HCT116 (cell line): Measurements from ENCODE around the gene SNX9. TPM values are rescaled to one million over a fixed set of nuclear protein-coding genes. Genes with fewer than 3 reads are reported as not detected.

Experiments used
- ATAC-seq: fragments of 200-7000 bp; cut with Tn5 transposase; 2 replicates; pipeline ENCODE4 v1.9.1; 2020; ENCODE audit warnings: mild to moderate bottlenecking, moderate library complexity
- BruUV-seq: library from RNA; stranded (reverse); fragments of 400-500 nt; replicated peaks from 2 replicates; lab custom pipeline; 2021; lab: Mats Ljungman, UMichigan
- CTCF ChIA-PET: fragments of 300-600 bp; sonication (Branson Sonifier 250); formaldehyde crosslinking; loops from one replicate; lab custom pipeline; 2021; ENCODE audit warnings: antibody characterized with exemption; lab: Charles Lee
- POLR2A ChIA-PET: fragments of 300-600, 350-600 bp; sonication (Branson Sonifier 250); formaldehyde crosslinking; loops from one replicate; lab custom pipeline; 2021; ENCODE audit warnings: antibody characterized with exemption; lab: Charles Lee
- RAD21 ChIA-PET, 2 experiments: fragments of 300-600 bp; sonication (Branson Sonifier 250); formaldehyde crosslinking; loops; one replicate each; lab custom pipeline; 2023; ENCODE audit warnings: low total read pairs in 2 of 2; ENCODE audit not compliant: uncharacterized antibody in 2 of 2, unreplicated experiment in 2 of 2, low non-redundant PET in 1 of 2; lab: Charles Lee
- DNase-seq: peaks from one replicate; pipeline ENCODE4 v3.0.0-alpha.2; 2010; ENCODE audit warnings: low read depth, low spot score
- H2AFZ ChIP-seq: fragments of 200-600 bp; shearing (Covaris generic), sonication (generic); 2 replicates; pipeline ENCODE4 v1.6.1; 2017; ENCODE audit warnings: low read depth, mixed run types, mixed read lengths, antibody characterized with exemption, low read length; ENCODE audit not compliant: poor library complexity, severe bottlenecking
- H3K27ac ChIP-seq: 2 replicates; pipeline ENCODE4 v1.5.1; 2012; ENCODE audit warnings: low read depth, low read length
- H3K27me3 ChIP-seq: fragments of 200-600 bp; sonication (generic); 2 replicates; pipeline ENCODE4 v1.6.1; 2016; ENCODE audit warnings: mixed run types, low read length, mixed read lengths; ENCODE audit not compliant: insufficient read depth
- H3K36me3 ChIP-seq, 2 experiments: fragments of 200-500 bp in 1 of 2; fragments of 200-600 bp in 1 of 2; sonication (Bioruptor generic) in 1 of 2; sonication (generic) in 1 of 2; 2 replicates each; pipeline versions ENCODE4 v1.5.1 to v1.6.1; 2014 to 2016; ENCODE audit warnings: low read length in 2 of 2, inconsistent platforms in 1 of 2, mixed read lengths in 1 of 2, mixed run types in 1 of 2; ENCODE audit not compliant: insufficient read depth in 2 of 2, control insufficient read depth in 1 of 2
- H3K4me1 ChIP-seq, 2 experiments: fragments of 200-600 bp in 1 of 2; sonication (generic) in 1 of 2; 2 replicates each; pipeline versions ENCODE4 v1.5.1 to v1.6.1; 2012 to 2017; ENCODE audit warnings: low read length in 2 of 2, inconsistent platforms in 1 of 2, mild to moderate bottlenecking in 1 of 2, mixed read lengths in 1 of 2, mixed run types in 1 of 2, moderate library complexity in 1 of 2; ENCODE audit not compliant: insufficient read depth in 2 of 2, control insufficient read depth in 1 of 2
- H3K4me2 ChIP-seq: fragments of 200-600 bp; sonication (generic); 2 replicates; pipeline ENCODE4 v1.6.1; 2017; ENCODE audit warnings: mixed run types, low read length, mixed read lengths
- H3K4me3 ChIP-seq, 2 experiments: fragments of 200-600 bp in 1 of 2; sonication (generic) in 1 of 2; replicated peaks in 1 of 2; 2 replicates each; pipeline ENCODE4 v1.5.1; 2011 to 2016; ENCODE audit warnings: low read length in 2 of 2, control low read depth in 1 of 2, low read depth in 1 of 2, mild to moderate bottlenecking in 1 of 2, mixed read lengths in 1 of 2, mixed run types in 1 of 2
- H3K79me2 ChIP-seq: fragments of 200-600 bp; sonication (generic); 2 replicates; pipeline ENCODE4 v1.6.1; 2017; ENCODE audit warnings: mild to moderate bottlenecking, mixed run types, low read length, moderate library complexity, mixed read lengths; ENCODE audit not compliant: insufficient read depth
- H3K9ac ChIP-seq: fragments of 200-600 bp; sonication (generic); 2 replicates; pipeline ENCODE4 v1.6.1; 2016; ENCODE audit warnings: low read length, mixed read lengths
- H3K9me2 ChIP-seq: fragments of 200-600 bp; sonication (generic), shearing (Covaris generic); 2 replicates; pipeline ENCODE4 v1.6.1; 2017; ENCODE audit warnings: mixed run types, mild to moderate bottlenecking, moderate library complexity; ENCODE audit not compliant: insufficient read depth
- H3K9me3 ChIP-seq, 2 experiments: fragments of 200-500 bp in 1 of 2; fragments of 200-600 bp in 1 of 2; sonication (Bioruptor generic) in 1 of 2; sonication (generic) in 1 of 2; 2 replicates each; pipeline ENCODE4 v1.6.1; 2014 to 2017; ENCODE audit warnings: low read length in 2 of 2, mixed read lengths in 2 of 2, inconsistent platforms in 1 of 2, low read depth in 1 of 2, mild to moderate bottlenecking in 1 of 2, mixed run types in 1 of 2, moderate library complexity in 1 of 2; ENCODE audit not compliant: control insufficient read depth in 1 of 2, insufficient read depth in 1 of 2
- H4K20me1 ChIP-seq: fragments of 200-600 bp; sonication (generic), shearing (Covaris generic); 2 replicates; pipeline ENCODE4 v1.6.1; 2017; ENCODE audit warnings: mixed run types, mild to moderate bottlenecking, moderate library complexity; ENCODE audit not compliant: insufficient read depth
- CBX3 ChIP-seq: IDR thresholded peaks from 2 replicates; pipeline ENCODE4 v1.6.1; 2012; ENCODE audit warnings: low read depth
- CEBPB ChIP-seq: IDR thresholded peaks from 2 replicates; pipeline ENCODE4 v1.6.1; 2012; ENCODE audit warnings: low read depth
- EGR1 ChIP-seq: IDR thresholded peaks from 2 replicates; pipeline ENCODE4 v1.6.1; 2012; ENCODE audit warnings: low read depth
- EZH2phosphoT487 ChIP-seq: fragments of 200-600 bp; IDR thresholded peaks from 2 replicates; pipeline ENCODE4 v1.6.1; 2018; ENCODE audit warnings: antibody characterized with exemption, borderline replicate concordance
- FOSL1 ChIP-seq: IDR thresholded peaks from 2 replicates; pipeline ENCODE4 v1.6.1; 2012; ENCODE audit warnings: low read depth
- JUND ChIP-seq: IDR thresholded peaks from 2 replicates; pipeline ENCODE4 v1.6.1; 2012
- RAD21 ChIP-seq: IDR thresholded peaks from 2 replicates; pipeline ENCODE4 v1.6.1; 2012; ENCODE audit warnings: low read depth, mild to moderate bottlenecking
- SIN3A ChIP-seq: IDR thresholded peaks from 2 replicates; pipeline ENCODE4 v1.6.1; 2012; ENCODE audit warnings: low read depth
- SP1 ChIP-seq: IDR thresholded peaks from 2 replicates; pipeline ENCODE4 v1.6.1; 2012; ENCODE audit warnings: low read depth
- SRF ChIP-seq: IDR thresholded peaks from 2 replicates; pipeline ENCODE4 v1.6.1; 2012; ENCODE audit warnings: low read depth
- TCF7L2 ChIP-seq: IDR thresholded peaks from 2 replicates; pipeline ENCODE4 v1.7.0; 2011; ENCODE audit warnings: borderline replicate concordance, inconsistent platforms; ENCODE audit not compliant: insufficient read depth, insufficient read length; ENCODE audit errors: extremely low read depth
- YY1 ChIP-seq: IDR thresholded peaks from 2 replicates; pipeline ENCODE4 v1.6.1; 2011; ENCODE audit warnings: low read length, low read depth, moderate library complexity, mild to moderate bottlenecking; ENCODE audit not compliant: insufficient replicate concordance; ENCODE audit errors: extremely low read depth
- intact Hi-C: fragments of 100-400 bp; cut with micrococcal nuclease; formaldehyde crosslinking; loops from 2 replicates; pipeline ENCODE4 v1.10.0; 2022
- total RNA-seq: library from RNA; stranded (reverse); gene quantifications from one replicate; pipeline ENCODE4 v1.2.1, GENCODE V29; 2021; ENCODE audit not compliant: unreplicated experiment
- TF ChIP-seq, protein P1 (sequence below): IDR thresholded peaks from 2 replicates; pipeline ENCODE4 v1.6.1; 2012
- TF ChIP-seq, protein P2 (sequence below), 3 experiments: fragments of 200-600 bp in 1 of 3; sonication (generic) in 1 of 3; IDR thresholded peaks in 2 of 3; conservative IDR thresholded peaks in 1 of 3; 2 replicates each; pipeline ENCODE4 v1.5.1; 2012 to 2017; ENCODE audit warnings: low read depth in 2 of 3, low read length in 2 of 3, antibody characterized with exemption in 1 of 3, borderline replicate concordance in 1 of 3, control low read depth in 1 of 3, mild to moderate bottlenecking in 1 of 3, mixed read lengths in 1 of 3, mixed run types in 1 of 3, moderate library complexity in 1 of 3; ENCODE audit not compliant: insufficient read depth in 1 of 3

SNX9 gene
- total RNA-seq, 1 experiment from 2014 or later = 42.5 TPM

DNA sequence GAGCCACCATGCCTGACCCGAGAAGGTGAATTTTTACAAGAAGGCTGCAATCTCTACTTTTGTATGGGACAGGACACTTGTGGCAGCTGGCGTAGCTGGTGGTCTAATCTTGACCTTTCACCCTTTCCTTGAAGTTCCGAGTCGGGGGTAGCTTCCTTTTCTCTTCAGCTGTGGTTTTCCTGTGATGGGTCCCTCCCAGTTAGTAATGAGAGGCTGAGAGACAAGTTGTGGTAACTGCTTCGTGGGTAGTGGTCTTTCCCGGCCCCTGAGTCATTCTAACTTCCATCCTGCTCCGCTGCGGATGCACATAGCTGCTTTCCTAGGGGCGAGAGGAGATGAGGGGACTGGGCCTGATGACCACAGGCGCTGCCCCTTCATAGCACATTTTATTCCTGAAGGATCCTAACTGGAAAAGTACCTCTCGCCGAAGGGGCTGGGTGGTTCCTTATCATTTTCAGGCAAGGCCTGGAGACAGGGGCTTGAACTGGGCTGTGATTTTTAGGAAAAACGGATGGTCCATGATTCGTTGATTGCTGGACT is 161.7 kb downstream of the SNX9 start:
- Histone ChIP-seq H3K79me2 (peaks cover 74% of the 10 kb centered on the region), H3K36me3 (no peaks in the 10 kb centered on the region), H3K27me3 (no peaks in the 10 kb centered on the region), H3K4me3 (no peak overlapping the region), H3K9me3 (no peaks in the 10 kb centered on the region), H2AFZ (no peak overlapping the region), H3K9ac (no peak overlapping the region), H3K4me2 (no peak overlapping the region), H3K4me1 (peaks cover 28 to 68% of the 10 kb centered on the region in 2 experiments), H3K9me2 (no peaks in the 10 kb centered on the region), H4K20me1 (peaks cover 9% of the 10 kb centered on the region; the same call in 1 of the 2 replicates), H3K27ac (no peak overlapping the region)
- BruUV-seq = no TSS peak
- ChIA-PET RAD21 (no interaction called here), POLR2A (no interaction called here), CTCF (no interaction called here)
- intact Hi-C loops = loop anchor here (5.0 kb wide), 1 partner anchor 222 kb away; no protein-coding TSS in a partner anchor
- no peak for ATAC-seq
- TF ChIP-seq SP1 = no peak
- TF ChIP-seq, protein P1, sequence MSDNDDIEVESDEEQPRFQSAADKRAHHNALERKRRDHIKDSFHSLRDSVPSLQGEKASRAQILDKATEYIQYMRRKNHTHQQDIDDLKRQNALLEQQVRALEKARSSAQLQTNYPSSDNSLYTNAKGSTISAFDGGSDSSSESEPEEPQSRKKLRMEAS = no peak
- DNase-seq = no peak

DNA sequence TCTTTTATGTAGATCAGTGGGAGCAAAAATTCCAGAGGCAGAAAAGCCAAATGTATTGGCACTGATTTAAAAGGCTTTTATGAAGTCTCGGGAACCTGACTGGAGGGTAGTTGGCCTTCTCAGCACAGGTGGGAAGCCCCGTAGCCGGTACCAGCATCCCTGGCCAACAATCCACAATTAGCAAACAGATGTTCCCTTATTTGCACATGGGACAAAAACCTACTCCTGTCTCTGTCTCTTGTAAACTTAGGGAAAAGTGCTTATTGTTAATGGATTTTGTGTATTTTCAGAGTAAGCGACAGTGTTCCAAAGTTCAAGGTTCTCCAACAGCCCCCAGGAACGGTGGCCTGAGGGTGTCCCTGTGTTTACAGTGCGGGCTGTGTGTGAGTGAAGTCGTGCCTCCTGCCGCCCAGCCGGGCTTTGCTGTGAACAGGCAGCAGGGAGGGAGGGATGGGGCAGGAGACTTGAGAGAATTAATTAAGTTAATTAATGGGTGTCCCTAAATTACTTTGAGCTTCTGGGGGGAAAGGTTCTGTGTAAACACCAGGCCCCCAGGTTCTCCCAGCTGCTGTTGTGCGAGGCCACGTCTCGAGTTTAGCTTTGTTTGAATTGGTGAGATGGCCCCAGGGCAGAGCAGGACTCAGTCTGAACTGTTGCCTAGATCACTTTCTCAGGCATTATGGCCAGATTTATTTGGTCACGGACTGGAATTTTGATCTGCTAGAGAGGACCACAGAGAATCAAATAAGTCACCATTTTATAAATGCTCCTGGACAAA is 162.5 kb downstream of the SNX9 start:
- Histone ChIP-seq H2AFZ (no peak overlapping the region), H3K79me2 (peaks cover 83% of the 10 kb centered on the region), H3K4me1 (peaks cover 36 to 69% of the 10 kb centered on the region in 2 experiments), H3K27me3 (no peaks in the 10 kb centered on the region), H4K20me1 (peaks cover 16% of the 10 kb centered on the region; the same call in 1 of the 2 replicates), H3K9ac (no peak overlapping the region), H3K4me3 (no peak overlapping the region), H3K4me2 (no peak overlapping the region), H3K9me2 (no peaks in the 10 kb centered on the region), H3K9me3 (no peaks in the 10 kb centered on the region), H3K36me3 (no peaks in the 10 kb centered on the region), H3K27ac (no peak overlapping the region)
- DNase-seq (no peak), ATAC-seq (no peak)
- CTCF ChIA-PET = no interaction called here
- BruUV-seq = no TSS peak
- POLR2A ChIA-PET = no interaction called here
- intact Hi-C loops = no loop called here
- RAD21 ChIA-PET = no interaction called here
- TF ChIP-seq TCF7L2 (no peak), CBX3 (no peak), FOSL1 (no peak), JUND (no peak), RAD21 (no peak), EZH2phosphoT487 (no peak), EGR1 (no peak), SIN3A (no peak), SRF (no peak), CEBPB (no peak), YY1 (no peak)
- TF ChIP-seq, protein P2, sequence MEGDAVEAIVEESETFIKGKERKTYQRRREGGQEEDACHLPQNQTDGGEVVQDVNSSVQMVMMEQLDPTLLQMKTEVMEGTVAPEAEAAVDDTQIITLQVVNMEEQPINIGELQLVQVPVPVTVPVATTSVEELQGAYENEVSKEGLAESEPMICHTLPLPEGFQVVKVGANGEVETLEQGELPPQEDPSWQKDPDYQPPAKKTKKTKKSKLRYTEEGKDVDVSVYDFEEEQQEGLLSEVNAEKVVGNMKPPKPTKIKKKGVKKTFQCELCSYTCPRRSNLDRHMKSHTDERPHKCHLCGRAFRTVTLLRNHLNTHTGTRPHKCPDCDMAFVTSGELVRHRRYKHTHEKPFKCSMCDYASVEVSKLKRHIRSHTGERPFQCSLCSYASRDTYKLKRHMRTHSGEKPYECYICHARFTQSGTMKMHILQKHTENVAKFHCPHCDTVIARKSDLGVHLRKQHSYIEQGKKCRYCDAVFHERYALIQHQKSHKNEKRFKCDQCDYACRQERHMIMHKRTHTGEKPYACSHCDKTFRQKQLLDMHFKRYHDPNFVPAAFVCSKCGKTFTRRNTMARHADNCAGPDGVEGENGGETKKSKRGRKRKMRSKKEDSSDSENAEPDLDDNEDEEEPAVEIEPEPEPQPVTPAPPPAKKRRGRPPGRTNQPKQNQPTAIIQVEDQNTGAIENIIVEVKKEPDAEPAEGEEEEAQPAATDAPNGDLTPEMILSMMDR (IDR thresholded peaks at IDR 0.05 in 2 of 3, conservative IDR thresholded peaks at IDR 0.05 in 1 of 3; ENCODE audit: borderline replicate concordance in 1 of 3, insufficient read depth in 1 of 3, low read depth in 2 of 3, low read length in 2 of 3) = no peak
- TF ChIP-seq, protein P1 = no peak
